ENCODE data around the gene HCN2. TPM values are rescaled to one million over a fixed set of nuclear protein-coding genes. Genes with fewer than 3 reads are reported as not detected.
A peak's percentile ranks its signal among the peaks of the same experiment; 100 is the strongest.

Gene HCN2
- total and polyA plus RNA-seq, 9 of the 15 experiments (the other 6 are each of a cell fraction or from before 2014, with no cell fraction given), result 0.29 to 4.2 (median 0.82) TPM; not detected in 2

DNA sequence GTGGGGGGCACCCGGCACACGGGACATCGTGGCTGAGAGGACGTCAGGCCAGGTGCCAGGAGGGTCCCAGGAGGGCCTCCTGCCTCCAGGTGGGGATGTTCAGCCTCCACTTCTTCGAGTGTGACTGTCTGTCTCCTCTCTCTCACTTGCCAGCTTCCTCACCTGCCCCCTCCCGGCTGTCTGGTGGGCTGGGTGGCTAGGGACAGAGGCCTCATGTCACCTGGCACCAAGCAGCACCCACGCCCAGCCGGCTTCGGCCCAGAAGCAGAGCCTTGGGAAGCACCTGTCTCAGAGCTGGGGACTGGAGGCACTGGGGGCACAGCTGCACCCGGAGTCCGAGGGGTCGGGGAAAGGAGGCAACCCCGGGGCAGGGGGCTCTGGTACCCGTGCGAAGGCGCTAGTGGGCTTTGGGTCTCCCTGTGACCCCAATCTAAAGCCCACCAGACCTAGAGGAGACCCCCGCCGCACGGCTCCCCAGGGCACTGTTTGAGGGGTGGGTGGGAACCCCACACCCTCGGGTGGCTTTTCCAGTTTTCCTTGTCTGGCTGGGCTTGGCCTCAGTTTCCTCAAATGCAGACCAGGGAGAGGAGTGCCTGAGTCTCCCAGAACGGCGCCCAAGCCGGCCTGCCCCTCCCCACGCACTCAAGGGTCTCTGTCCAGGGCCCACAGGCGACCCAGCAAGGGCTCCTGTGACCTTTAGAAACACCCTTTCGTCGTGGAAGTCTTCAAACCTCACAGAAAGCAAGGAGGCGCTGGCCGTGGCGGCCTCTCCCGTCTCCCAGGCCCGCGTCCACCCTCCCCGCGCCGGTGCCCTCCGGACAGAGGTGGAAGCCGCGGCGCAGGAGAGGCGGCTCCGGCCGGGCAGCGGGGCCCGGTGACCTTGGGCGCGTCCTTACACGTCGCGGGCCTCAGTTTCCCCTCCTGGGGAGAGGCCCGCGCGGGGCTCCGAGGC, 664 bp upstream of the HCN2 start:
- no peaks in the 10 kb centered on the region for H3K79me2 ChIP-seq (ENCODE audit: control insufficient read depth, insufficient read depth, low read length)
- peak overlapping the region in 1 of 2 experiments; percentile 83; a peak in 2 of 4 replicates for H3K9ac ChIP-seq (ENCODE audit: insufficient read depth in 1 of 2, low read depth in 2 of 2, low read length in 2 of 2)
- BruUV-seq (replicated peaks), result no TSS peak
- peak in 1 of 4 experiments; percentile 52 for DNase-seq (ENCODE audit: extremely low read depth in 1 of 4, low spot score in 3 of 4)
- no peaks in the 10 kb centered on the region for H3K9me3 ChIP-seq (replicated peaks; ENCODE audit: control insufficient read depth, insufficient read depth, low read depth, low read length)
- H2AFZ ChIP-seq (ENCODE audit: low read depth, low read length), result no peak overlapping the region
- peak overlapping the region; percentile 47; the same call in 2 of the 3 replicates for H3K27ac ChIP-seq (ENCODE audit: extremely low read depth, low read depth, low read length)
- peaks cover 0 to 14% of the 10 kb centered on the region in 2 experiments; a peak in 2 of 5 replicates for H3K27me3 ChIP-seq (ENCODE audit: control insufficient read depth in 2 of 2, insufficient read depth in 2 of 2, low read length in 2 of 2)
- H3K36me3 ChIP-seq (ENCODE audit: control insufficient read depth, insufficient read depth, low read length), result no peaks in the 10 kb centered on the region
- WGBS (ENCODE audit: insufficient coverage, low coverage, missing lambda C conversion rate), result 18% methylated on average over 32 of the region's 54 CpGs
- H3K4me2 ChIP-seq (ENCODE audit: insufficient read depth, low read length), result peak overlapping the region; percentile 53
- H3K4me1 ChIP-seq (replicated peaks in 1 of 2; ENCODE audit: control insufficient read depth in 2 of 2, insufficient read depth in 2 of 2, low read length in 2 of 2), result peaks cover 3 to 83% of the 10 kb centered on the region in 2 experiments; a peak in 3 of 5 replicates
- no peak for ATAC-seq
- peak overlapping the region; percentile 34 for H3K4me3 ChIP-seq
- H4K20me1 ChIP-seq (replicated peaks; ENCODE audit: control insufficient read depth, insufficient read depth, low read length), result peaks cover 20% of the 10 kb centered on the region
- in situ Hi-C loops (cut with MboI) (no loop called here), intact Hi-C loops (cut with micrococcal nuclease) (loop anchor here (10.0 kb wide), 2 partner anchors 54 to 146 kb away; partner anchors contain the start of gene CDC34)
- CTCF ChIA-PET (ENCODE audit: low intra/inter-chr PET ratio), result interaction anchor here (0.5 kb wide), 1 partner anchor 392 kb away, joined by 3 read pairs; no protein-coding TSS in a partner anchor
- POLR2A ChIA-PET, result interaction anchor here (0.9 kb wide), 1 partner anchor 14 kb away, joined by 4 read pairs; no protein-coding TSS in a partner anchor
- no peak for FAIRE-seq
- no peaks in the 10 kb centered on the region for H3K9me1 ChIP-seq (ENCODE audit: control insufficient read depth, insufficient read depth, low read length)
- TF ChIP-seq SMARCE1 (IDR thresholded peaks at IDR 0.05), result no peak
- TF ChIP-seq, protein P1, sequence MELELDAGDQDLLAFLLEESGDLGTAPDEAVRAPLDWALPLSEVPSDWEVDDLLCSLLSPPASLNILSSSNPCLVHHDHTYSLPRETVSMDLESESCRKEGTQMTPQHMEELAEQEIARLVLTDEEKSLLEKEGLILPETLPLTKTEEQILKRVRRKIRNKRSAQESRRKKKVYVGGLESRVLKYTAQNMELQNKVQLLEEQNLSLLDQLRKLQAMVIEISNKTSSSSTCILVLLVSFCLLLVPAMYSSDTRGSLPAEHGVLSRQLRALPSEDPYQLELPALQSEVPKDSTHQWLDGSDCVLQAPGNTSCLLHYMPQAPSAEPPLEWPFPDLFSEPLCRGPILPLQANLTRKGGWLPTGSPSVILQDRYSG (tag; conservative IDR thresholded peaks at IDR 0.05; ENCODE audit: low read depth), result no peak
- peak; percentile 48; the same call in 1 of the 2 replicates for TF ChIP-seq RB1 (IDR thresholded peaks at IDR 0.05; ENCODE audit: low read depth)
- TF ChIP-seq, protein P2, sequence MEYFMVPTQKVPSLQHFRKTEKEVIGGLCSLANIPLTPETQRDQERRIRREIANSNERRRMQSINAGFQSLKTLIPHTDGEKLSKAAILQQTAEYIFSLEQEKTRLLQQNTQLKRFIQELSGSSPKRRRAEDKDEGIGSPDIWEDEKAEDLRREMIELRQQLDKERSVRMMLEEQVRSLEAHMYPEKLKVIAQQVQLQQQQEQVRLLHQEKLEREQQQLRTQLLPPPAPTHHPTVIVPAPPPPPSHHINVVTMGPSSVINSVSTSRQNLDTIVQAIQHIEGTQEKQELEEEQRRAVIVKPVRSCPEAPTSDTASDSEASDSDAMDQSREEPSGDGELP (CRISPR knock-in tag; IDR thresholded peaks at IDR 0.05; ENCODE audit: borderline replicate concordance), result no peak
- no peak for TF ChIP-seq FOXK1 (CRISPR knock-in tag; IDR thresholded peaks at IDR 0.05; ENCODE audit: borderline replicate concordance)
- TF ChIP-seq GATAD2B (IDR thresholded peaks at IDR 0.05; ENCODE audit: borderline replicate concordance), result peak; percentile 51; the same call in 1 of the 2 replicates
- TF ChIP-seq CTBP1 (IDR thresholded peaks at IDR 0.05; ENCODE audit: borderline replicate concordance), result 0 out of 2 replicates have a peak, but pooled peaks have one; percentile 11
- 0 out of 2 replicates have a peak, but pooled peaks have one; percentile 8 for TF ChIP-seq BCOR (IDR thresholded peaks at IDR 0.05)
- TF ChIP-seq HMGN3 (IDR thresholded peaks at IDR 0.05; ENCODE audit: borderline replicate concordance, extremely low read depth, insufficient read length, low read depth, low read length), result peak; percentile 0
- peak; percentile 23; the same call in 1 of the 2 replicates for TF ChIP-seq POLR2G (IDR thresholded peaks at IDR 0.05; ENCODE audit: low read depth, low read length)
- TF ChIP-seq ZFX (CRISPR knock-in tag; IDR thresholded peaks at IDR 0.05), result peak; percentile 39
- TF ChIP-seq THRAP3 (IDR thresholded peaks at IDR 0.05; ENCODE audit: borderline replicate concordance), result no peak
- 0 out of 2 replicates have a peak, but pooled peaks have one; percentile 26 for TF ChIP-seq RBFOX2 (IDR thresholded peaks at IDR 0.05; ENCODE audit: low read depth, low read length)
- no peak for TF ChIP-seq FOXJ2 (tag; IDR thresholded peaks at IDR 0.05)
- no peak for TF ChIP-seq STAG1 (CRISPR knock-in tag; IDR thresholded peaks at IDR 0.05; ENCODE audit: borderline replicate concordance)
- no peak for TF ChIP-seq HSF4 (CRISPR knock-in tag; IDR thresholded peaks at IDR 0.05; ENCODE audit: borderline replicate concordance)
- TF ChIP-seq, protein P3, sequence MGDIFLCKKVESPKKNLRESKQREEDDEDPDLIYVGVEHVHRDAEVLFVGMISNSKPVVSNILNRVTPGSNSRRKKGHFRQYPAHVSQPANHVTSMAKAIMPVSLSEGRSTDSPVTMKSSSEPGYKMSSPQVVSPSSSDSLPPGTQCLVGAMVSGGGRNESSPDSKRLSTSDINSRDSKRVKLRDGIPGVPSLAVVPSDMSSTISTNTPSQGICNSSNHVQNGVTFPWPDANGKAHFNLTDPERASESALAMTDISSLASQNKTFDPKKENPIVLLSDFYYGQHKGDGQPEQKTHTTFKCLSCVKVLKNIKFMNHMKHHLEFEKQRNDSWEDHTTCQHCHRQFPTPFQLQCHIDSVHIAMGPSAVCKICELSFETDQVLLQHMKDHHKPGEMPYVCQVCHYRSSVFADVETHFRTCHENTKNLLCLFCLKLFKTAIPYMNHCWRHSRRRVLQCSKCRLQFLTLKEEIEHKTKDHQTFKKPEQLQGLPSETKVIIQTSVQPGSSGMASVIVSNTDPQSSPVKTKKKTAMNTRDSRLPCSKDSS (IDR thresholded peaks at IDR 0.05; ENCODE audit: low read depth, partially characterized antibody), result no peak
- no peak for TF ChIP-seq ZNF717 (CRISPR knock-in tag; IDR thresholded peaks at IDR 0.05)
